Inferior parietal cortex (tissue), 1 donor: ENCODE data around the gene SLC9A8.
"Not testable (repeated sequence)": the region's sequence is repeated elsewhere in the genome, so short reads cannot be mapped to it uniquely, and the experiment has no call there.

Source experiments
- DNase-seq: peaks from one replicate; pipeline ENCODE4 v3.0.0-alpha.2; 2016; ENCODE audit errors: extremely low spot score

The SLC9A8 gene, protein sequence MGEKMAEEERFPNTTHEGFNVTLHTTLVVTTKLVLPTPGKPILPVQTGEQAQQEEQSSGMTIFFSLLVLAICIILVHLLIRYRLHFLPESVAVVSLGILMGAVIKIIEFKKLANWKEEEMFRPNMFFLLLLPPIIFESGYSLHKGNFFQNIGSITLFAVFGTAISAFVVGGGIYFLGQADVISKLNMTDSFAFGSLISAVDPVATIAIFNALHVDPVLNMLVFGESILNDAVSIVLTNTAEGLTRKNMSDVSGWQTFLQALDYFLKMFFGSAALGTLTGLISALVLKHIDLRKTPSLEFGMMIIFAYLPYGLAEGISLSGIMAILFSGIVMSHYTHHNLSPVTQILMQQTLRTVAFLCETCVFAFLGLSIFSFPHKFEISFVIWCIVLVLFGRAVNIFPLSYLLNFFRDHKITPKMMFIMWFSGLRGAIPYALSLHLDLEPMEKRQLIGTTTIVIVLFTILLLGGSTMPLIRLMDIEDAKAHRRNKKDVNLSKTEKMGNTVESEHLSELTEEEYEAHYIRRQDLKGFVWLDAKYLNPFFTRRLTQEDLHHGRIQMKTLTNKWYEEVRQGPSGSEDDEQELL

DNA sequence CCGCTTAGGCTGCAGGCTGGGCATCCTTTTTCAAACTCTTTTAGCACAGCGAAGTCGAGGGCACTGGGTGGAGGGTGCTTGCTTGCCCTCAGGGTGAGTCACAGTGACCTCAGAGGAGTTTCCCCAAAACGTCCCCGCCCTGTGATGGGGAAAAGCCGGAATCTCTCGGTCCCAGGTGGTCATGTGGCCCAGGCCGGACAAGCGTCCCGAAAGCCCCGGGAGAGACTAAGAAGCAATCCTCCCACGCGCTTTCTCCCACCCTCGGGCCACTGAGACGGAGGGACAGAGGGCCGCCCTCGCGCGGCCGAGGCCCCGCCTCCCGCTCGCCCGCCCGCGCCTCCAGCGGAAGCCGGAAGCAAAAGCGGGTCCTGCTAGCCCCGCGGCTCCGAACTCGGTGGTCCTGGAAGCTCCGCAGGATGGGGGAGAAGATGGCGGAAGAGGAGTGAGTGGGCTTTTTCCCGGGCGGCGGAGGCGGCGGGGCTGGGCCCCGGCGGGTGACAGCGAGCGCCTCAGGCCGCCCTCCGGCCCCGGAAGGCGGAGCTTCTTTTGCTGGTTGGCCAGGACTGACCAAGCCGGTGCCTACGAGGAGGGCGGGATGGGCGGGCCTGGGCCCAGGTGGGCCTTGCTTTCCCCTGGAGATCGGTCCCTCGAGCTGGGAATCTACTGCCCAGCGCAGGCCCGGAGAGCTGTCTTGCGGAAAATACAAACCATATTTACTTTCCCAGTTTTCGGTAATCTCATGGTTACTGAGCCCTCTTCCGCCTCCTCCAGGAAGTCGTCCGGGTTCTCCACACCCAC, at the start of gene SLC9A8:
Gene SLC9A8 (plus strand): TSS at position 322 of the 798 bp plus-strand sequence. CDS start 95 bp downstream, at position 417.
- DNase-seq: peak; percentile 88

DNA sequence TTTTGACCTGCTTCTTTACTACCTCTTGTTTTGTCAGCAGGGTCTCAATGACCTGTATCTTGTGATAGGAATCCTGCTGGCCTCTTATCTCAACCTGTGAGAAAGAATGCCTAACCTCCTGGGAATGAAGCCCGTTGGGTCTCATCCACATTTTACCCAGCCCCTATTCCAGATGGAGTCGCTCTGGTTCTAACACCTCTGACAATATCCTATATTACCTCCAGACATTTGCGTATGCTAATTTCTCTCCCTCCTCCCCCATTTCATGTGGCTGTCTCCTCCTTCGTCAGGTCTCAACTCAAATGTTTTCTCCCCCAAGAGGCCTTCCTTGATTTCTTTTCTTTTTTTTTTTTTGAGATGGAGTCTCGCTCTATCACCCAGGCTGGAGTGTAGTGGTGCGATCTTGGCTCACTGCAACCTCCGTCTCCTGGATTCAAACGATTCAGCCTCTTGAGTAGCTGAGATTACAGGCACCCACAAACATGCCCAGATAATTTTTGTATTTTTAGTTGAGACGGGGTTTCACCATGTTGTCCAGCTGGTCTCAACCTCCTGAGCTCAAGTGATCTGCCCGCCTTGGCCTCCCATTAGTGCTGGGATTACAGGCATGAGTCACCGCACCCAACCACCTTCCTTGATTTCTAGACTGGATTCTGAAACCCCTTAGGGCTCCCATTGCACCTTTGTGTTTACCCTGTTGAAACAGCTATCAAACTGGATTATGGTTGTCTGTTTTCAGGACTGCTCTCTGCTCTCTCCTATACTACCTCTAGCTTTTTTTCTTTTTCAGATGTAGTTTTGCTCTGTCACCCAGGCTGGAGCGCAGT, 49.5 kb upstream of the SLC9A8 start:
- no peak for DNase-seq

DNA sequence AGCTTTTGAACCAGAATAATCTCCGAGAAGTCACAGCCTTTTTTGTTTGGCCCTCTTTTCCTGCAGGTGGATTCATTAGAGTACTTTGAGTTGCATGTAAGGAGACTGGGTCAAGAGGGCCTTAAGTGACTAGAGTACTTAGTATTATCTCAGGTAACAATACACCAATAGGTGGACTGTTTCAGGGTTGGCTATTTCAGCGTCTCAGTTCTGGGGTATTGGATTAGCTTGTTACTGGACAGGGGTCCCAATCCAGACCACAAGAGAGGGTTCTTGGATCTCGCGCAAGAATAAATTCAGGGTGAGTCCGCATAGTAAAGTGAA, 47.3 kb upstream of the SLC9A8 start:
- no peak for DNase-seq

DNA sequence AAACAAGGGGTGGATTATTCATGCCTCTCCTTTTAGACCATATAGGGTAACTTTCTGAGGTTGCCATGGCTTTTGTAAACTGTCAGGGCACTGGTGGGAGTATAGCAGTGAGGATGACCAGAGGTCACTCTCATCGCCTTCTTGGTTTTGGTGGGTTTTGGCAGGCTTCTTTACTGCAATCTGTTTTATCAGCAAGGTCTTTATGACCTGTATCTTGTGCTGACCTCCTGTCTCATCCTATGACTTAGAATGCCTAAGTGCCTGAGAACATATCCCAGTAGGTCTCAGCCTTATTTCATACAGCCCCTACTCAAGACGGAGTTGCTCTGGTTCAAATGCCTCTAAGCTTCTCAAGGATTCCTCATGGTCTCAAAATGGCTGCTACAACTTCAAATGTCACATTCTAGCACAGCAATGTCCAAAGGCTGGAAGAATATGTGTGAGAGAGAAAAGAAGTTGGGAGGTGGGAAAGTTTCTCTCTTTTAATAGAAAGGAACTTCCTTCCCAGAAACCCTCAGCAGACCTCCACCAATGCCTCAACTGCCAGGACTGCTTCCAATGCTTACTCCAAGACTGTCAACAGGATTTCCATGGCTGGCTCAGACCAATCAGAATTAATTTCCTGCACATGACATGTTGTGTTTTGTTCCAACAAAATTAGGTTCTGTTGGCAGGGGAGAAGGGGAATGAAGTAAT, 46.6 kb upstream of the SLC9A8 start:
- no peak for DNase-seq

DNA sequence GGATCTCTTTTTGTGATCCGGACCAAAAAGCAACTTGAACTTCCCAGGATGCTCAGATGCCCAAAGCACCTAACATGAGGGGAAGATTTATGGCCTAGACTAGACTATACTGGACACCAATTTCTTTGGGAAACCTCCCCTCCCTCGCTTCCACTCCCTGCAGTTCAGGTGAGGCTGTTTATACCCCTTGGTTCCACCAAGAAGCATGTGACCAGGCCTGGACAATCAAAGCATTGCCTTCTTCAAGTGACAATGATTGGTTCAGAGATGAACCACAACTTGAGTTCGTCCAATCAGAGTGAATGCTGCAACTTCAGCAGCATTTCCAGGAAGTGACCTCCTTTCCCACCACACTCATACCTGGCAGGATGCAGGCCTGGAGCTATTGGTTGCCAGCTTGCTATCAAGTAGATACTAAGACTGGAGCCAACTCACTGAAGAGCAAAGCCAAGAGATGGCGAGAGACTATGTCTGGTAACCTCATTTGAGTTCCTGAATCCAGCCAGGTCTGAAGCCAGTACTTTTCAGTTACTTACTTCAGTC, 45.6 kb upstream of the SLC9A8 start:
- DNase-seq: no peak

DNA sequence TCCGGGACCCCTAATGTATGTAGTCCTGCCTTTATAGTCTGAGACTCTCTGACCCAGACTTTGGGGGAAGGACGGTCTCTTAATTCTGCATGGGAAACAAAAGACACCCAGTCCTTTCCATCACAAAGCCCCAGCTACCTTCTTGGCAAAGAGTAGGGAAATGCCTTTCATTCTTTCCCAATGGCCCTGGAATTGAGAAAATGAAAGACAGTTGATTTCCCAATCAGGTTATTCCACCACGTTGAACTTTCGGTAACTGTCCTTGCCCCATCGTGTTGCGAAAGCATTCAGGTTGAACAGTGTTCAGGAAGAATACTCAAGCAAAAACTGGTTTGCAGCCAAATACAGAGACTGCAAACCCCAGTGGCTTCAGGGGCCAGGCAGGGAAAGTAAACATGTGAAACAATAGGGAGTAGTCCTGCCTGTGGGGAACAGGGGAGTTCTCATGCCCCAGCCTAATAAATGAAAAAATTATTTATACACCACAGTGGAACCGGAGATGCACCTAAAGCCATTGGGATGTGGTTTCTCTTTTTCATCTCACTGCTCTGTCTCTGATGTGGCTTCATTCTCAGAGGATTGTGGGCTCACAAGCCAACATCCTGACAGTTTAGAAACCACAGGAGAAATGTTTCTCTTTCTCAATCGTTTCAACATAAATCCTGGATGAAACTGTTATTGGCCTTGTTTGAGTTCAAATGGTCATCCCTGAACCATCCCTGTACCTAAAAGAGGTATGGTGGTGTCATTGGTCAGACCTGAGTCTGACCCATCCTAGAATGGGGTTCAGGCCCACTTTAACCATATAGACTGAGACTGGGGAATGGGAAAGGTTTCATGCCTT, 44.2 kb upstream of the SLC9A8 start:
- DNase-seq: no peak

DNA sequence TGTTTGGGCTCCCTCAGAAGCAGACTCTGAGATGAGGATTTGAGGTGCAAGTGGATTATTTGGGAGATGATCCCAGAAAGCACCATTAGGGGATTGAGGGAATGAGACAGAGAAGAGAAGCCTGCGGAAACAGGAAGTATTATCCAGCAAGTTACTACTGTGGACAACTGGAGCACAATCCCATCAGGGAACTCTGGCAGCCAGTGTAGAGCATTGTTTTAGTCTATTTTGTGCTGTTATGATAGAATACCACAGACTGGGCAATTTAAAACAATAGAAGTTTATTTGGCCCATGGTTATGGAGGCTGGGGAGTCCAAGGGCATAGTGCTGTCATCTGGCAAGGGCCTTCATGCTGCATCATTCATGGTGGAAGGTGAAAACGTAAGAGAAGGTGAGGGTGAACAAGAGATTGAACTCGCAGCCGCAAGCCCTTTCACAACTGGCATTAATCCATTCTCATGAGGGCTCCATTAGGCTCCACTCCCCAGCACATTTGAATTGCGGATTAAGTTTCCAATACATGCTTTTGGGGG, 43.5 kb upstream of the SLC9A8 start:
- DNase-seq: no peak

DNA sequence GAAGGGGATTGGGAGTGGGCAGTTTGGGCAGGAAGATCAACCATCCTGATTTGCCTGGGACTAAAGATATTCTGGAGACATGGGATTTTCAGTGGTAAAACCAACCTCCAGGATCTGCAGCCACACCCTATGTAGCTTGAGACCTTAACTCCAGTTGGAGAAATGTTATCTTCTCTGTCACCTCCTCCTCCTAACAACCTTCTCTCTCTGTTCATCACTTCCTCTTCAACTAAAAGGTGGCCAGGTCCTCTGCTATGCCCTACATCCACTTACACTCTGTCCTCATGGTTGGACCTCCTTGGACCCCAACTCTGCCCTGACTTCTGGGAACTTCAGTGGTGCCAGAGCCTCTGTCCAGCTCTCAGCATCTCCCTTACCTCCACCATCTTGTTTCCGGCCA, 42.0 kb upstream of the SLC9A8 start:
- no peak for DNase-seq

DNA sequence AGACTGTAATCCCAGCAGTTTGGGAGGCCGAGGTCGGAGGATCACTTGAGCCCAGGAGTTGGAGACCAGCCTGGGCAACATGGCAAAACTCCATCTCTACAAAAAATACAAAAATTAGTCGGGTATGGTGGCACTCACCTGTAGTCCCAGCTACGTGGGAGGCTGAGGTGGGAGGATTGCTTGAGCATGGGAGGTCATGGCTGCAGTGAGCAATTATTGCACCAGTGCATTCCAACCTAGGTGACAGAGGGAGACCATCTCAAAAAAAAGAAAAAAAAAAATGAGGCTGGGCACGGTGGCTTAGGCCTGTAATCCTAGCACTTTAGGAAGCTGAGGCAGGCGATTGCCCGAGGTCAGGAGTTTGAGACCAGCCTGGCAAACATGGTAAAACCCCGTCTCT, 38.4 kb upstream of the SLC9A8 start:
- DNase-seq: not testable (repeated sequence)

DNA sequence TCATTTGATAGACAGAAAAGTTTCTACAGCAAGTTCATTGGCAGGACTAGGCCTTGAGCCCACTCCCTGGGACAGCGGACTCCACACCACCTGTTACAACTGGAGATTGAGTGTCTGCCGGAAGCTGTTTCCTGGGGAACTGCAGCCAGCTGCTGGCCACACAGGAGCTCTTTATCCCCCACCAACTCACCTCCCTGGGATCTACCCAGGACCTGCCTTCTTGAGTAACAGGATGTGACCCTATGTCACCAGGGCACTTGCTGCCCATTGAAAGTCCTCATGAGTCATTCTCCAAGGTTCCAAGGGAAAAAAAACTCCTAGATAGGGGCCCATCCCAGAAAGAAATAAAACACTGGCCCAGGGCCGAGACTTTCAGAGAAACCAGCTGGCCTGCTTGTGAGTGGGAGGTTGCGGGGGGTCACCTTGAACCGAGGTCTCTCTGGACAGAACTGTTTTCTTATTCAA, 37.4 kb upstream of the SLC9A8 start:
- DNase-seq: no peak

DNA sequence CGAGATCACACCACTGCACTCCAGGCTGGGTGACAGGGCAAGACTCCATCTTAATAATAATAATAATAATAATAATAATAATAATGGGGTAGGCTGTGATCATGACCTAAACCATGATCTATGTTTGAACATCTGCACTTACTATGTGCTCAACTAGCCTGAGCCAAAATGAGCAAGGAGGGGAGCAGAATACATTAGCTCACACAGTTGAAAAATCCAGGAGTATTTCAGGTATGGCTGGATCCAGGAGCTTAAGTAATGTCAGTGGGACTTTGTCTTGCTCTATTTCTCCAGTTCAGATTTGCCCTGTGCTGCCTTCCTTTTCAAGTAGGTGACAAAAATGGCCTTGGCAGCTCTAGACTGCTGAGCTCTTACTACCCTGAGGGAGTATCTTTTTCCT, 32.7 kb upstream of the SLC9A8 start:
- no peak for DNase-seq

DNA sequence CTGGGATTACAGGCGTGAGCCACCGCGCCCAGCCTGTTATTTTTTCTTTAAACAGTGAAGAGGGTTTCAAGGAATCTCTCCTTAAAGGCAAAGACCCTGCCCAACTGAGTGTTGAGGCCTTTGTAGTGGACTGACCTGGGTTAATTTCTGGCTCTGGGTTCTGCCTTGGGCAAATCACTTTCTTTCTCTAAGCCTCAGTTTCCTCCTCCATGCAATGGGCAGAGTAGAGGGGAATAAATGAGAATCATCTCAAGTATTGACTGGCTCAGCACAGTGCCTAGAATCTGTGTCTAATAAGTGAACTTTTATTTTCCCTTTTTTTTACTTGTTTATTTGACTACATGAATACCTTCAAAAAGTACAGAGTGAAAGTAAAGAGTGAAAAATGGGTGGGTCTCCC, 31.0 kb upstream of the SLC9A8 start:
- no peak for DNase-seq

DNA sequence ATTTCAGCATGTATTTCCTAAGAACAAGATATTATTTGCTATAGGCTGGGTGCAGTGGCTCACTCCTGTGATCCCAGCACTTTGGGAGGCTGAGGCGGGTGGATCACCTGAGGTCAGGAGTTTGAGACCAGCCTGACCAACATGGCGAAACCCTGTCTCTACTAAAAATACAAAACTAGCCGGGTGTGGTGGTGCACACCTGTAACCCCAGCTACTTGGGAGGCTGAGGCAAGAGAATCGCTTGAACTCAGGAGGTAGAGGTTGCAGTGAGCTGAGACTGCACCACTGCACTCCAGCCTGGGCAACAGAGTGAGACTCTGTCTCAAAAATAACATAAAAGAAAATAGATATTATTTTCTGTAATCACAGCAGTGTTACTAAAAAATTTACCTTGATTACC, 30.2 kb upstream of the SLC9A8 start:
- not testable (repeated sequence) for DNase-seq

DNA sequence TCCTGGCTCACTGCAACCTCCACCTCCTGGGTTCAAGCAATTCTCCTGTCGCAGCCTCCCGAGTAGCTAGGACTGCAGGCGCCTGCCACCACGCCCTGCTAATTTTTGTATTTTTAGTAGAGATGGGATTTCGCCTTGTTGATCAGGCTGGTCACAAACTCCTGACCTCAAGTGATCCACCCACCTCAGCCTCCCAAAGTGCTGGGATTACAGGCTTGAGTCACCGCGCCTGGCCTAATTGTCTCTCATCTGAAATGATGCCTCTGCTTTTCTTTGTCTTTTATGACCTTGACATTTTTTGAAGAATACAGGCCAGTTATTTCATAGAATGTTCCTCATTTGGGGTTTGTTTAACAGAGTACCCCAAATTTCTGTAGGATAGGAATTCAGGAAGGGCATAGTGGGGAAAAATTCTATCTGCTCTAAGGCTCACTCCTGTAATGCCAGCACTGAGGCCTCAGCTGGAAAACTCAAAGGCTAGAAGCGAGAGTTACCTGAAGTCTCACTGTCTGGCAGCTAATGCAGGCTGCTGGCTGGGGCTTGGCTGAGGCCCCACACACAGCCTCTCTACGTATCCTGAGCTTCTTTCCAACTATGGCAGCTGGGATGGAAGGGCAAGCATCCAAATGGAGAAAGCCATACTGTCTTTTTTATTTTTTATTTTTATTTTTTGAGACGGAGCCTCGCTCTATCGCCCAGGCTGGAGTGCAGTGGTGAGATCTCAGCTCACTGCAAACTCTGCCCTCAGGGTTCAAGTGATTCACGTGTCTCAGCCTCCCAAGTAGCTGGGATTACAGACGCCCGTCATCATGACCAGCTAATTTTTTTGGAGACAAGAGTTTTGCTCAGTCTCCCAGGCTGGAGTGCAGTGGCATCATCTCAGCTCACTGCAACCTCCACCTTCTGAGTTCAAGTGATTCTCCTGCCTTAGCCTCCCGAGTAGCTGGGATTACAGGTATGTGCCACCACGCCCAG, 29.3 kb upstream of the SLC9A8 start:
- DNase-seq: not testable (repeated sequence)

DNA sequence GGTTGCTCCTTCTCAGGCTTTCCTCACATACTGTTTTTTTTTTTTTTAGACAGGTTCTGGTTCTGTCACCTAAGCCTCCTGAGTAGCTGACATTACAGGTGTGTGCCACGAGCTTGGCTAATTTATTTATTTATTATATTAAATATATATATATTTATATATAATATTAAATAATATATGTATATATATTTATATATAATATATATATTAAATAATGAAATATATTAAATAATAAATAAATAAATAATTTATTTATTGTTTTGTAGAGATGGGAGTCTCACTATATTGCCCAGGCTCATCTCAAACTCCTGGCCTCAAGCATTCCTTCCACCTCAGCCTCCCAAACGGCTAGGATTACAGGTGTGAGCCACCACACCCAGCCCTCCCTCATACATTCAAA, 28.3 kb upstream of the SLC9A8 start:
- DNase-seq: no peak

DNA sequence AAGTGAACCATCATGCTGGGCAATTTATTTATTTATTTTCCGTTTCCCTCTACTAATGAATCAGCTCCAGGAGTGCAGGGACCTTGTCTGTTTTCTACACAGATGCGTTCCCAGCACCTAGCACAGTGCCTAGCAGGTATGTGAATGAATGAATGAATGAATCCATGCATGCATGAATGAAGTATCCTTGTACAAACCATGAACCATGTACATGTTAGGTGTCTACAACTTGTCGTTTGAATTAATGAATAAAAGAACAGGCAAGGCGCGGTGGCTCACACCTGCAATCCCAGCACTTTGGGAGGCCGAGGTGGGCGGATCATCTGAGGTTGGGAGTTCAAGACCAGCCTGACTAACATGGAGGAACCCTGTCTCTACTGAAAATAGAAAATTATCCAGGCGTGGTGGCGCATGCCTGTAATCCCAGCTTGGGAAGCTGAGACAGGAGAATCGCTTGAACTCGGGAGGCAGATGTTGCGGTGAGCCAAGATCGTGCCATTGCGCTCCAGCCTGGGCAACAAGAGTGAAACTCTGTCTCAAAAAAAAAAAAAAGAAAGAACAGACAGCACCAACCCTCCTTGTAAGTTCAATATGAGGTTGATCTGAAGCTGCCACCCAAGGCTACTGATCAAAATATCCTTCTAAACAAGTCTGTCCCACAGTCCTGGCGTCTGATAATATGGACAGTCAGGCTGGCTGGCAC, 27.3 kb upstream of the SLC9A8 start:
- DNase-seq: no peak

DNA sequence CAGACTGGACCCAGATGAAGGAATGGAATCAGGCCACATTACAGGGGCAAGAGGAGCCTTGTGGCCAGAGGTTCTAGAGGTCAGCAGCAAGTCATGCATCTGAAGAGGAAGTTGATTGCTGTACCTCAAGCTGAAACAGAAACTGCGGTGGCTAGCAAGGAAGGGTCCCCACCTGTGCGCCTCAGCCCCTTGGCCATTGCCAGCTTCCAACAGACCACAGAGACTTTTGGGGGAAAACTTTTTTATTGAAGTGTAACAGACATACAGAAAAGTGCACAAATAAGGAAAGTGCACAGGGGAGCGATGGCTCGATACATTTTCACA, 26.8 kb upstream of the SLC9A8 start:
- no peak for DNase-seq

DNA sequence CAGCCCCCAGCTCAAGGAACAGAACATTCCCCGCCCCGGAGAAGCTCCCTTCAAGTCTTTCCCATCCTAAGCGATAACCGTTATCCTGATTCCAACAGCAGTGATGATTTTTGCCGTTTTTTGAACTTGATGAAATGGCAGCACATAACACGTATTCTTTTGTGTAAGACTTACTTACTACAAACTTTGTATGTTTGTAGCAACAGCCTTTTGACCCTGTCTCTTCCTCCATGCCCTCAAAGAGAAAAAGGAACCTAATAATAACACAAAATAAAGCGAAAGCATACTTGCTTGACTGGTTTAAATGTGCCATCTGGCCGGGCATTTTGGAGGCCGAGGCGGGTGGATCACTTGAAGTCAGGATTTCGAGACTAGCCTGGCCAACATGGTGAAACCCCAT, 26.4 kb upstream of the SLC9A8 start:
- DNase-seq: no peak
